Ishikawa (cell line): Measurements from ENCODE around the gene FGF1.

ENCODE experiments used
- CEBPB ChIP-seq: IDR thresholded peaks from 2 replicates; pipeline ENCODE4 v1.6.1; 2012
- CREB1 ChIP-seq: IDR thresholded peaks from 2 replicates; pipeline ENCODE4 v1.6.1; 2012; ENCODE audit warnings: low read depth
- EGR1 ChIP-seq: IDR thresholded peaks from 2 replicates; pipeline ENCODE4 v1.6.1; 2012
- EP300 ChIP-seq: IDR thresholded peaks from 2 replicates; pipeline ENCODE4 v1.6.1; 2012; ENCODE audit warnings: borderline replicate concordance
- FOXM1 ChIP-seq: IDR thresholded peaks from 2 replicates; pipeline ENCODE4 v1.6.1; 2012; ENCODE audit warnings: low read depth, borderline replicate concordance
- NFIC ChIP-seq: IDR thresholded peaks from 2 replicates; pipeline ENCODE4 v1.6.1; 2012
- RAD21 ChIP-seq: IDR thresholded peaks from 2 replicates; pipeline ENCODE4 v1.6.1; 2012; ENCODE audit warnings: low read depth
- TAF1 ChIP-seq: IDR thresholded peaks from 2 replicates; pipeline ENCODE4 v1.6.1; 2012; ENCODE audit warnings: low read depth, mild to moderate bottlenecking
- TCF12 ChIP-seq: IDR thresholded peaks from 2 replicates; pipeline ENCODE4 v1.6.1; 2012; ENCODE audit warnings: low read depth
- TEAD4 ChIP-seq: IDR thresholded peaks from 2 replicates; pipeline ENCODE4 v1.6.1; 2012
- YY1 ChIP-seq: IDR thresholded peaks from 2 replicates; pipeline ENCODE4 v1.6.1; 2012; ENCODE audit warnings: low read depth
- ZBTB7A ChIP-seq: IDR thresholded peaks from 2 replicates; pipeline ENCODE4 v1.6.1; 2012; ENCODE audit warnings: low read depth
- TF ChIP-seq, protein P1 (sequence below): IDR thresholded peaks from 2 replicates; pipeline ENCODE4 v1.6.1; 2012
- TF ChIP-seq, protein P2 (sequence below): IDR thresholded peaks from 2 replicates; pipeline ENCODE4 v1.6.1; 2012; ENCODE audit warnings: low read depth, mild to moderate bottlenecking
- TF ChIP-seq, protein P3 (sequence below): IDR thresholded peaks from 2 replicates; pipeline ENCODE4 v1.6.1; 2012

Gene FGF1

DNA sequence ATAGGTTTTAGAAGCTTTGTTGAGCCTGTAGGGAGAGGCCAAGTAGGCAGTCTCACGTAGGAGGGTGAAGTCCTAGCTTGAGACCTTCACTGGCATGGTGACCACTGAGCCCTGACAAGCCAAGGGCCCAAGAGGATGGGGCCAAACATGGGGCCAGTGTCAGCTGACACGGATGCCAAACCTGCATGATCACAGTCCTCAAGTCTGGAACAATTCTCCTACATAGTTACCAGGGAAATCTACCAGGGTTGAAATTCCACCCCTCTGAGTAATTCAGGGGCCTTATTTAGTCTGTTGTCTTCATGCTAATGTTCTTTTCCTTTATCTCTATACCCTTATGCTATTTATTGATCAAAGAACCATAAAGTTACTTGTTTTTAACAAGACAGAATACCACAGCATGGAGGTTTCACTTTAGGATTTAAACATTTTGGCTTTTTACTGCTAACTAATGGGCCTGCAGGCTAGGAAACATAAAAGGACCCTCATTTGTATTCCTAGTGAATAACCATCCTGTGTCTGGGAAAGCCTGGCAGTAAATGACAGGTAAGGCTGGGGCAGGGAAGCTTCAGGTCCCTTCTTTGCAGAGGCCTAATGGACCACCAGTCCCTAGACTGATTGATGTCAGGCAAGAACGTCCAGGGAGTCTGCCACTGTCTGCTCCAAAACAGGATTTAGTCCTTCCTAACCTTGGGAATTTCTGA, 140.8 kb downstream of the FGF1 start:
- TF ChIP-seq, protein P1, sequence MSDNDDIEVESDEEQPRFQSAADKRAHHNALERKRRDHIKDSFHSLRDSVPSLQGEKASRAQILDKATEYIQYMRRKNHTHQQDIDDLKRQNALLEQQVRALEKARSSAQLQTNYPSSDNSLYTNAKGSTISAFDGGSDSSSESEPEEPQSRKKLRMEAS, result no peak
- no peak for TF ChIP-seq EP300
- no peak for TF ChIP-seq CREB1
- TF ChIP-seq, protein P2, sequence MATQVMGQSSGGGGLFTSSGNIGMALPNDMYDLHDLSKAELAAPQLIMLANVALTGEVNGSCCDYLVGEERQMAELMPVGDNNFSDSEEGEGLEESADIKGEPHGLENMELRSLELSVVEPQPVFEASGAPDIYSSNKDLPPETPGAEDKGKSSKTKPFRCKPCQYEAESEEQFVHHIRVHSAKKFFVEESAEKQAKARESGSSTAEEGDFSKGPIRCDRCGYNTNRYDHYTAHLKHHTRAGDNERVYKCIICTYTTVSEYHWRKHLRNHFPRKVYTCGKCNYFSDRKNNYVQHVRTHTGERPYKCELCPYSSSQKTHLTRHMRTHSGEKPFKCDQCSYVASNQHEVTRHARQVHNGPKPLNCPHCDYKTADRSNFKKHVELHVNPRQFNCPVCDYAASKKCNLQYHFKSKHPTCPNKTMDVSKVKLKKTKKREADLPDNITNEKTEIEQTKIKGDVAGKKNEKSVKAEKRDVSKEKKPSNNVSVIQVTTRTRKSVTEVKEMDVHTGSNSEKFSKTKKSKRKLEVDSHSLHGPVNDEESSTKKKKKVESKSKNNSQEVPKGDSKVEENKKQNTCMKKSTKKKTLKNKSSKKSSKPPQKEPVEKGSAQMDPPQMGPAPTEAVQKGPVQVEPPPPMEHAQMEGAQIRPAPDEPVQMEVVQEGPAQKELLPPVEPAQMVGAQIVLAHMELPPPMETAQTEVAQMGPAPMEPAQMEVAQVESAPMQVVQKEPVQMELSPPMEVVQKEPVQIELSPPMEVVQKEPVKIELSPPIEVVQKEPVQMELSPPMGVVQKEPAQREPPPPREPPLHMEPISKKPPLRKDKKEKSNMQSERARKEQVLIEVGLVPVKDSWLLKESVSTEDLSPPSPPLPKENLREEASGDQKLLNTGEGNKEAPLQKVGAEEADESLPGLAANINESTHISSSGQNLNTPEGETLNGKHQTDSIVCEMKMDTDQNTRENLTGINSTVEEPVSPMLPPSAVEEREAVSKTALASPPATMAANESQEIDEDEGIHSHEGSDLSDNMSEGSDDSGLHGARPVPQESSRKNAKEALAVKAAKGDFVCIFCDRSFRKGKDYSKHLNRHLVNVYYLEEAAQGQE, result no peak
- no peak for TF ChIP-seq YY1
- no peak for TF ChIP-seq TCF12
- TF ChIP-seq, protein P3, sequence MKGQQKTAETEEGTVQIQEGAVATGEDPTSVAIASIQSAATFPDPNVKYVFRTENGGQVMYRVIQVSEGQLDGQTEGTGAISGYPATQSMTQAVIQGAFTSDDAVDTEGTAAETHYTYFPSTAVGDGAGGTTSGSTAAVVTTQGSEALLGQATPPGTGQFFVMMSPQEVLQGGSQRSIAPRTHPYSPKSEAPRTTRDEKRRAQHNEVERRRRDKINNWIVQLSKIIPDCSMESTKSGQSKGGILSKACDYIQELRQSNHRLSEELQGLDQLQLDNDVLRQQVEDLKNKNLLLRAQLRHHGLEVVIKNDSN, result no peak
- no peak for TF ChIP-seq FOXM1
- no peak for TF ChIP-seq RAD21
- no peak for TF ChIP-seq TEAD4
- TF ChIP-seq CEBPB, result no peak
- TF ChIP-seq ZBTB7A, result no peak
- no peak for TF ChIP-seq TAF1
- TF ChIP-seq NFIC, result no peak
- TF ChIP-seq EGR1, result no peak

DNA sequence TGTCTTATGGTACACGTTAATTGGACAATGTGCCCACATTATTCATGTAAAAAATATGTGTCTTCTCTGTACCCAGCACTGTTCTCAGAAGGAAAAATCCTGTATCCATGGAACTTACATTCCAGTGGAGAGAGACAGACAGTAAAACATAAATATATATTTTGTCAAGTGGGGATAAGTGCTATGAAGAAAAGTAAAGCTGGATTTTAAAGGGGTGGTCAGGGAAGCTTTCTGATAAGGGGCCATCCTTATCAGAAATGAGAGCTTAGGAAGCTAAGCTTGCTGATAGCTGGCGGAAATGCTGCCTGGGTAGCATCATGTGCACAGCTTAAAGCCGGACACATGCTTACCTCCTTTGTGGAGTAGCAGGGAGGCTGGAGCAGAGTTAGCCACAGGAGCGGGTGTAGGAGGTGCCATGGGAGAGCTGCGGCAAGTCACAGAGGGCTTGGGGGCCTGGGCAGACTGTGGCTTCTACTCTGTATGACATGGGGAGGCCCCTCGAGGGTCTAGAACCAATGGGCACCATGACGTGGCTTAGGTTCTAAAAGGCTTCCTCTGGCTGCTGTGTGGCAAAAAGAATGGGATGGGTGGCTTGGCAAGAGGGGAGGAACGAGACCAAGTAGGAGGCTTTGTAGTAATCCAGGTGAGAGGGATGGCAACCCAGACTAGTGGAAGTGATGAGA, 141.7 kb downstream of the FGF1 start:
- TF ChIP-seq NFIC (no peak), YY1 (no peak), TEAD4 (no peak), TAF1 (no peak), FOXM1 (no peak), TCF12 (no peak), EGR1 (no peak), CREB1 (no peak), ZBTB7A (no peak), RAD21 (no peak), EP300 (no peak), CEBPB (no peak)
- TF ChIP-seq, protein P3, result no peak
- TF ChIP-seq, protein P2, result no peak
- TF ChIP-seq, protein P1, result no peak

DNA sequence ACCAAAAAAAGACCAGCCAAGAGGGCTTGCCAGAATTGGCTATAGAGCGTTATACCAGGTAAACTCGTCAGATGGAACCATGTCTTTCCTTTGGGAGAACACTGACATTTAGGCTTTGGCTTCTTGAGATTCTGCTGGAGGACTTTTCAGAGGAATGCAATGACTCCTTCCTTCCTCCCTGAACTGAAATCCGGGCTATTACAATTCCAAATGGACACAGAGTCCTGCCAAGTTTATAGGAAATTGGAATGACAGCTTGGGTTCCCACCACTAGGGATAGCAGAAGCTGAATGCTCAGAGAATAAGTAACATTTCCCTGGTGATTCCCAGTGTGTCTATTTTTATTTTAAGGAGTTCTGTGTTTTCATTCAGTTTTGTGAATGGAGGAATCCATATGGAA, 143.0 kb downstream of the FGF1 start:
- TF ChIP-seq YY1, result no peak
- no peak for TF ChIP-seq EP300
- no peak for TF ChIP-seq CEBPB
- TF ChIP-seq FOXM1, result no peak
- no peak for TF ChIP-seq RAD21
- no peak for TF ChIP-seq TCF12
- no peak for TF ChIP-seq TAF1
- TF ChIP-seq TEAD4, result no peak
- no peak for TF ChIP-seq NFIC
- TF ChIP-seq CREB1, result no peak
- TF ChIP-seq EGR1, result no peak
